HG02973 (cell line): ENCODE measurements around the gene SEL1L.
"Not testable (repeated sequence)": the region's sequence is repeated elsewhere in the genome, so short reads cannot be mapped to it uniquely, and the experiment has no call there.

Experiments used
- ATAC-seq: cut with Tn5 transposase; IDR thresholded peaks from one replicate; pipeline ENCODE4 v1.9.1; 2021; ENCODE audit warnings: moderate library complexity; ENCODE audit not compliant: unreplicated experiment

The SEL1L gene

GRCh38 chr14:81450100-81450531 lies 83.5 kb downstream of the SEL1L start:
- ATAC-seq: no peak

DNA sequence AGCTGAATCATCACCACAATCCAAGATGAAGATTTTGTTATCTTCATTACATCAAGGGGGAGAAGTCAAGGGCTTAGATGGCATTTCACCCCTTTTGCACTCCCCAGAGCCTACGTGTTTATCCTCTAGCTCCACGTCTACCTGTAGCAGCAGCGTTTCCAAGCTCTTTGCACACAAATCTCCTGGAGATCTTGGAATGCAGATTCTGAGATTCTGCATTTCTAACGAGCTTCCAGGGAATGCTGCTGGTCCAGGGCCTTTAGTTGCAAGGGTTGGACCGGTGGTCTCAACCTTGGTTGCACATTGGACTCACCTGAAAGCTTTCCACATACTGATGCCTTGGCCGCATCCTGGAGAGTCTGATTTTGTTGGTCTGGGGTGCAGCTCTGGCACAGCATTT lies 84.1 kb downstream of the SEL1L start:
- ATAC-seq: no peak

DNA sequence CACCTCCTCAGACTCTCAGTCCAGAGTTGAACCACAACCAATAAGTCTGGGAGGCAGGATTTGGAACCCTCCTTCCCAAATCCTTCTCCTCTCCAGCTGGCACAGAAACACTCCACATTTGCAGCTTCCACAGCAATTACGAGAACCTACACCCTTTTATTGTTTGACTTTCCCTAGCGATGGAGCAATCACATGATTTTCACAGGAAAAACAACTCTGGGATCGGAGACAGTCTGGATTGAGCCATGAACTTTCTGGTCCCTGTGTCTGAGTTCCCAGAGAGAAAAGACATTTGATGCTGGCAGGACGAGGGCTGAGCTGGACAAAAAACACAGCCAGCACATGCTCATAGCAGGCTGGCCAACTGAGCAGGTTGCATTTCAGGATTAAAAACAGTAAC lies 84.5 kb downstream of the SEL1L start:
- ATAC-seq: no peak

GRCh38 chr14:81447021-81447764 lies 86.5 kb downstream of the SEL1L start:
- ATAC-seq: no peak

DNA sequence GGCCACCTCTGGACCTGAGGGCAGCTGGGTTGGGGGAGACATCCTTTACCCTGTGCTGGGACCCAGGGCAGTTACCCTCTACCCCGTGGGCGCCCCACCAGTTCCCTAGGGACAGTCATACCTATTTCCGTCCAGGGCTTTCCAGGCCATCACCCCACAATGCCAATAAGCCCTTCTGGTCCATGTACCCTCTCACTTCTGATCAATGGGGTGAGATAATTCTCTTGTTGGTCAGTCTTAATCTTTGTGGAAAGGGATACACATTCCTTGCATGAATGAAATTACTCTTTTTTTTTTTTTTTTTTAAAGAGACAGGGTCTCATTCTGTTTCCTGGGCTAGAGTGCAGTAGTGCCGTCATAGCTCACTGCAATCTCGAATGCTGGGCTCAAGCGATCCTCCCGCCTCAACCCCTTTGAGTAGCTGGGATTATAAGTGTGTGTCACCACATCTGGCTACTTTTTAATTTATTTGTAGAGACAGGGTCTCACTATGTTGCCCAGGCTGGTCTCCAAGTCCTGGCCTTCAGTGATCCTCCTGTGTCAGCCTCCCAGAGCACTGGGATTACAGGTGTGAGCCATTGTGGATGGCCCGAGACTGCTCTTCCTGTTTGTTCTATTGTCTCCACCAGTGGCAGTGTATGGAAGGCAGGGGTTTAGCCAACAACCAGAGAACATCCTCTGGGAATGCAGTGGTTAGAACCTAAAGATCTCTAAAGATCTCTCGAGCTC lies 87.2 kb downstream of the SEL1L start:
- no peak for ATAC-seq

DNA sequence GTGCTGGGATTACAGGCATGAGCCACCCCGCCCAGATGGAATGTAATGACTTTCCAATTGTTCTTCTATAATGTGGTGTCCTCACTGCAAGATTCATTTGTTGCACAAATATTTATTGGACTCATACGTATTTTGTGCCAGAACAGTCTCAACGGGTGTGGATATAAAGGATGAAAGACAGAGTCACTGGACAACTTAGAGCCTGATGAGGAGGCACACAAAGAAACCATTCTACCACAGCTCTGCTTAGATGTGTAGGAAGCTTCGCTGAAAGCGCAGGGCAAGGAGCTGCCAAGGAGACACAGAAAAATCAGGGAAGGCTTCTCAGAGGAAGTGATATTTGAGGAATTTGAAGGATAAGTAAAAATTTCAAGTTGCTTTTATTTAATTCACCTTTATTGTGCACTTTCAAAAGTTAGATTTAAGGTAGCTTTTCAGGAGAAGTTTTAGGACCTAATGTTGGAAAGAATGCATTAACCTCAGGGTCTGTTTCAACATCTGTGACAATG lies 92.0 kb downstream of the SEL1L start:
- no peak for ATAC-seq

DNA sequence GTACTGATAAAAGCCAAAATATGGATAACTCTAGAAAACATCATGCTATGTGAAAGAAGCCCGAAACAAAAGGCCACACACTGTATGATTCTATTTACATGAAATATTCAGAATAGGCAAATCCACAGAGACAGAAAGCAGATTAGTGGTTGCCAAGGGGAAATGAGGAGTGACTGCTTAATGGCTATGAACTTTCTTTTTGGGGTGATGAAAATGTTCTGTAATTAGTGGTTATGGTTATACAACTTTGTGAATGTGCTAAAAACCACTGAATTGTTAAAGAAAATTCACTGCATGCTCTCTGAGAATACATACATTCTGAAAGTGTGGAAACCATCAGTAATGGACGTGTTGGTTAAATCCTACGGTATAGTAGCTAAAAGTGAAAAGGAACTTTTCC lies 93.6 kb downstream of the SEL1L start:
- no peak for ATAC-seq

DNA sequence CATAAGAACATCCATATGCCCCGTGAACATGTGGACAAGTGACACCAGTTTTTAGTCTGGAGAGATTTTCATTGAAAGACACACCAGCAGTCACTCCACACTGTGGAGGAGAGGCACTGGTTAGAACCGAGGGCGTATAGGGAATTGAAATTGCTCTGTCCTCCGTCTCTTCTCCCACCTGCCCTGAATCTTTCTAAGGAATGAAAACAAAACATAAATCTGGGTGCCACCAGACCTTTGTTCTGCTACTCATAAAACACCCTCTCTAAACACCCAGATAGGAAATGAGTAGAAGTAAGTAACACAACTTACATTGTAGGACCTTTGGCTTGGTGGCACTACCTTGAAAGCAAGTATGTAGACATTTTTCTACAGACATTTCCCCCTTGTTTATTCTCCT lies 96.4 kb downstream of the SEL1L start:
- ATAC-seq: no peak

DNA sequence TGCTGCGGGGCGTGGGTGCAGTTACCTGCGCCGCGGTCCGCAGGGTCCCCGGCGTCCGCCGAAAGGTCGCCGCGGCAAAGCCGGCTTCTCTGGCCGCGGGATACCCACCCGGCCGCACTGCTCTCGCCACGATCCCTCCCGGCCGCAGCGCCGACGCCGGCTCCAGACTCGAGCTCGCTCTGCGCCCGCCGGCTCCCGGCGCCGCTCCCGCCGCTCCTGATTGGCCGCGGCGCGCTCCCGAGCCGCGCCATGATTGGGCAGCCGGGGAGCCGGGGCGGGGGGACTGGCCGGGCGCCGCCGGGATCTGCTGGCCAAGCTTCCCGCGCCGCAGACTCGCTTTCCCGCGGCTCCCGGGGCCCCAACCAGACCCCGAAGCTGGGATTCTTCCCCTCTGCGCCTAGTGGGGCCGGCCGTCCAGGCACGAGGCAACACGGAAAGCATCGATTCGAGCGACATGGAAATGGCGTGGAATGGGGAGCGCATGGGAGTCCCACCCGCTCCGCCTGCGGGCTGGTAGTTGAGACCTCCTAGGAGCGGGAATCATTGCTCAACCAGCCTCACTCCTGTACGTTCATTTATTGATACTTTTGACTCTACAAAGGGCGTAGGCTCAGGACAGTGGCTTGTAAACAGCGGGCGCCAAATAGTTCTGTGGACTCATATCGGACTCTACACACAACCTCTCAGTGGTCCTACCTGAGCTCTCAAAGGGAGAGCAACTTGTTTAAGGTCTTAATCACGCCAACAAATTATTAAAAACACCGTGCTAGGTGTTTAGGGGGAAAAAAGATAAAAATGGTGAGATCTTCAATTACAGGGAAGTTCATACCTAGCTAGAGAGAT lies 97.1 kb downstream of the SEL1L start:
- ATAC-seq: peak; percentile 85

DNA sequence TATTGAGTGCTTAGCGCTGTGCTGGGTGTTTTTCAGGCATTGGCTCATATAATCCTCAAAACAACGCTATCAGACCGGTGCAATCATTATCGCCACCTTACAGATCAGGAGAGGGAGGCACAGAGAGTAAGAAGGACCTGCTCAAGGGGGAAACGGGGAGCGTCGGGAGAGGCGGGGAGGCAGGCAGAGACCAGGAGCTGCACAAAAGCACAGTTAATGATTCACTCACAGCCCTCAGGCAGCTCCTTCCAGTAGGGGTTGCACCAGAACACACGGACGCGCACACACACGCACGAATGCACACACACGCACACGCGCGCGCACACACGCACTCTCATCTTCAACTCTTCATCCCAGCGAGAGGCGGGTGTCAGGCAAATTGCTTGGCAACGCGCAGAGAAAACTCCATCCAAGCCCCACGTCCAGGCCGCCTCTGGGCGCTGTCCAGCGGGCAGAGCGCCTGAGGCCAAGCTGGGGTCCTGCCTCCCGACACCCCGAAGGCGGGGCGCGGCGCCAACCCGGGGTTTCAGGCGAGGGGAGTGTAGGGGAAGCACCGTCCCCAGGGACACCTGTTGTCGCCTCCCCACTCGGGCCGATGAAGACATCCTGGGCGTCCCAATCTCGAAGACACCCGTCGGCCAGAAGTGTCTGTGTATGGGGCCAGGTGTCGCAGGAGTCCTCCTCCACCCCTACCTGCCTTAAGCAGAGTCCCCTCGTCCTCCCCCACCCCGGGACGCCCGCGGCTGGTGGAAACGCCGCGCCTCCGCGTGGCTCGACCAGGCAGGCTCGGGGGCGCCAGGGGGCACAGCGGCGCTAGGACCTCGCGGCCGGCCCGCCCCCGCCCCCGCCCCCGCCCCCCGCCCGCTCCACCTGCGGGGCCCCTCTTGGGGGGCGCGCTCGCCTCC lies 98.0 kb downstream of the SEL1L start:
- peak; percentile 33 for ATAC-seq

- no peak for ATAC-seq
Observed at GRCh38 chr14:81435048-81435390, 98.6 kb downstream of the SEL1L start.

- ATAC-seq: no peak
Observed at GRCh38 chr14:81434230-81434629, 99.4 kb downstream of the SEL1L start.

DNA sequence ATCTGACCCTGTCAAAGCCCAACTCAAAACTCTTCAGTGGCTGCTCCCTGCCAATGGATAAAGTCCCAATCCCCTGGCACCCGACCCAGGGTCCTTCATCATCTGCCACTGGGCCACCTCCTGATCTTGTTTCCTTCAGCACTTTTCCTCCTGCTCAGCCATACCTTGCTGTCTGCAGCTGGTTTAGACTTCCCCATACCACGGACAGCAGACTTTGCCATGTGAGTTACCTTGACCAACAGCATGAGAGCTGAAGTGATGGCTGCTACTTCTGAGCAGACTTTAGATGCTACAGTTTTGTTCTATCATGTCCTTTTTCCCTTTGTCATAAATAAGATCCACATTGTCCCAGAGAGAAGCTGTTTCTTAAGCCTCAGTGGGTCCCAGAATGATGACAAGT lies 100.3 kb downstream of the SEL1L start:
- no peak for ATAC-seq

DNA sequence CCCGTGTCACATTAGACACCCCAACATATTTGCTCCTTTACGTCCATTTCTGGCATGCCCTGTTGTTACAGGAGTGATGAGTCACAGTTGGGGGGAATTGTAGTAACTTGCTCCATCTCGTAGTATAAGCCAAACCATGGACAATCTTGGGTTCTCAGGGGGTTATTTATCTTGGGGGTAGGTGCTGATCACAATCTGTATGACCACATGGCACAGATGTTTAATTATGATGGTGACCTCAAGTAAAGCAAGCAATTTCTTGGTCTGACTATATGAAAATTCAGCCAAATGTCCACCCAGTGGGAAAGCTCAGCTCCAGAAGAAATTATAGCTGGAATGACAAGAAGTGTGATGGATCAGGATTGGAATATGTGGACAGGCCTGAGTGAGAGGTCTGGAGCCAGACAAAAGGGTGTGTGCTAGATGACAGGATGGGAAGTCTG lies 101.4 kb downstream of the SEL1L start:
- no peak for ATAC-seq

GRCh38 chr14:81430235-81430634 lies 103.4 kb downstream of the SEL1L start:
- ATAC-seq: no peak

DNA sequence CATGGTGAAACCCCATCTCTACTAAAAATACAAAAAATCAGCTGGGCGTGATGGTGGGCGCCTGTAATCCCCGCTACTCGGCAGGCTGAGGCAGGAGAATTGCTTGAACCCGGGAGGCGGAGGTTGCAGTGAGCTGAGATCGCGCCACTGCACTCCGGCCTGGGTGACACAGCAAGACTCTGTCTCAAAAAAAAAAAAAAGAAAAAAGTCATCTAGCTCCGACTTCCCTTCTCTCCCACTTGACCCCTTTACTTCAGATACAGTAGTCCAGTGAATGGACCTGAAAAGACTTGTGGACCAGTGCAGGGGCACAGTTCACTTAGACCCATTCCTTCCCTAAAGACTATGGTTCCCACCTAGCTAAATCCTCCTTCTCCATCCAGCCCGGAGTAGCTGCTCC lies 103.9 kb downstream of the SEL1L start:
- ATAC-seq: not testable (repeated sequence)

- ATAC-seq: no peak
Observed at GRCh38 chr14:81429028-81429427, 104.6 kb downstream of the SEL1L start.

GRCh38 chr14:81427348-81428058 lies 106.2 kb downstream of the SEL1L start:
- no peak for ATAC-seq

- ATAC-seq: no peak
Observed at GRCh38 chr14:81423504-81423903, 110.1 kb downstream of the SEL1L start.
